WTC11 (cell line): Measurements from ENCODE around the gene MMS22L. TPM values are rescaled to one million over a fixed set of nuclear protein-coding genes. Genes with fewer than 3 reads are reported as not detected.
"Not testable (repeated sequence)": the region's sequence is repeated elsewhere in the genome, so short reads cannot be mapped to it uniquely, and the experiment has no call there.

ENCODE experiments used
- ATAC-seq: fragments of 200-7000 bp; cut with Tn5 transposase; 2 replicates; pipeline ENCODE4 v1.10.0; 2021; ENCODE audit warnings: mild to moderate bottlenecking, moderate library complexity
- CTCF ChIA-PET: fragments of 300-600 bp; sonication (Branson Sonifier 250); formaldehyde crosslinking; loops from one replicate; lab custom pipeline; 2021; ENCODE audit warnings: antibody characterized with exemption; lab: Charles Lee
- POLR2A ChIA-PET: fragments of 350-600 bp; sonication (Branson Sonifier 250); formaldehyde crosslinking; loops from one replicate; lab custom pipeline; 2021; ENCODE audit warnings: antibody characterized with exemption; lab: Charles Lee
- DNase-seq: peaks from one replicate; pipeline ENCODE4 v3.0.0; 2021; ENCODE audit warnings: low spot score
- H3K27ac Mint-ChIP-seq: 2 replicates; pipeline ENCODE4 v1.8.0; 2021; ENCODE audit warnings: mixed read lengths
- H3K27me3 Mint-ChIP-seq: 2 replicates; pipeline ENCODE4 v1.8.0; 2021; ENCODE audit warnings: low read depth, mild to moderate bottlenecking, moderate library complexity, mixed read lengths
- H3K36me3 Mint-ChIP-seq: 2 replicates; pipeline ENCODE4 v1.8.0; 2021; ENCODE audit warnings: mixed read lengths
- H3K4me1 Mint-ChIP-seq: 2 replicates; pipeline ENCODE4 v1.8.0; 2022; ENCODE audit warnings: mixed read lengths
- H3K4me3 Mint-ChIP-seq: 2 replicates; pipeline ENCODE4 v1.8.0; 2021; ENCODE audit warnings: mild to moderate bottlenecking, moderate library complexity, mixed read lengths
- H3K9me3 Mint-ChIP-seq: 2 replicates; pipeline ENCODE4 v1.8.0; 2021; ENCODE audit warnings: mixed read lengths
- AFF4 ChIP-seq: sonication (generic); formaldehyde crosslinking; IDR thresholded peaks from 2 replicates; pipeline ENCODE4 v1.8.1; 2023; ENCODE audit warnings: mild to moderate bottlenecking, missing genetic modification reagents, borderline replicate concordance
- ATF3 ChIP-seq: sonication (generic); formaldehyde crosslinking; conservative IDR thresholded peaks from 2 replicates; pipeline ENCODE4 v1.8.1; 2022; ENCODE audit warnings: mild to moderate bottlenecking, missing genetic modification reagents
- GRHL2 ChIP-seq: fragments of 250-450 bp; sonication (Bioruptor Pico); IDR thresholded peaks from 2 replicates; pipeline ENCODE4 v1.8.0; 2022; ENCODE audit warnings: mild to moderate bottlenecking, moderate library complexity; ENCODE audit not compliant: insufficient replicate concordance, severe bottlenecking
- IRF1 ChIP-seq: sonication (generic); formaldehyde crosslinking; IDR thresholded peaks from 2 replicates; pipeline ENCODE4 v1.8.0; 2023; ENCODE audit warnings: missing genetic modification reagents
- NR2C2 ChIP-seq: sonication (generic); formaldehyde crosslinking; IDR thresholded peaks from 2 replicates; pipeline ENCODE4 v1.8.0; 2022; ENCODE audit warnings: mild to moderate bottlenecking, missing genetic modification reagents
- NR3C1 ChIP-seq: sonication (generic); formaldehyde crosslinking; conservative IDR thresholded peaks from 2 replicates; pipeline ENCODE4 v1.8.1; 2023; ENCODE audit warnings: low read depth, mild to moderate bottlenecking, missing genetic modification reagents
- ZNF263 ChIP-seq: sonication (generic); formaldehyde crosslinking; IDR thresholded peaks from 2 replicates; pipeline ENCODE4 v1.8.1; 2022; ENCODE audit warnings: low read depth, mild to moderate bottlenecking, moderate library complexity, missing genetic modification reagents
- ZNF281 ChIP-seq: sonication (generic); formaldehyde crosslinking; IDR thresholded peaks from 2 replicates; pipeline ENCODE4 v1.8.0; 2023; ENCODE audit warnings: mild to moderate bottlenecking, missing genetic modification reagents
- ZNF317 ChIP-seq: sonication (generic); formaldehyde crosslinking; IDR thresholded peaks from 2 replicates; pipeline ENCODE4 v1.8.1; 2023; ENCODE audit warnings: low read depth, mild to moderate bottlenecking, moderate library complexity, missing genetic modification reagents, borderline replicate concordance
- total RNA-seq: library from RNA; stranded (reverse); gene quantifications from 3 replicates; pipeline ENCODE4 v1.2.3, GENCODE V29; 2021
- TF ChIP-seq, protein P1 (sequence below): sonication (generic); formaldehyde crosslinking; IDR thresholded peaks from 2 replicates; pipeline ENCODE4 v1.8.0; 2023; ENCODE audit warnings: missing genetic modification reagents, mild to moderate bottlenecking, borderline replicate concordance
- TF ChIP-seq, protein P2 (sequence below): sonication (generic); formaldehyde crosslinking; IDR thresholded peaks from 2 replicates; pipeline ENCODE4 v1.8.1; 2023; ENCODE audit warnings: mild to moderate bottlenecking, missing genetic modification reagents, moderate library complexity

Gene MMS22L
- total RNA-seq, 1 experiment from 2014 or later, result 39.7 TPM

DNA sequence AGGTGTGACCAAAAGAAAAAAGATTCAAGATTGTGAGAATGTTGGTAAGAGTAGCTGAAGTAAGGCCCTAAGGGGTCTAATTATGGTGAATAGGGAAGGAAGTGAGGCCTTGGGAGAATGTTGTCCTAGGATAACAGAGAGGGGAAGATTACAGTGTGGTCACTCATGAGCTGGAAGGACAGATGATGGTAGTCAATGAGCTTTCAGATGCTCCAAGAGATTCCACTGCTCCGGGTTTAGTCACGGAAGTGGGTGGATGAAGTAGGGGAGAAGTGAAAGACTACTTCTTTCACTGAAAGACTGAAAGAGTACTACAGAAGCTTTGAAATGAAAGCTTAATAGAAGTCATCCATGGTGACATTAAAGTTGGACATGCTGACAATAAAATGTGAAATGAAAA, 108.5 kb downstream of the MMS22L start (continued):
- TF ChIP-seq ZNF281 (CRISPR knock-in tag), result no peak
- TF ChIP-seq, protein P1, sequence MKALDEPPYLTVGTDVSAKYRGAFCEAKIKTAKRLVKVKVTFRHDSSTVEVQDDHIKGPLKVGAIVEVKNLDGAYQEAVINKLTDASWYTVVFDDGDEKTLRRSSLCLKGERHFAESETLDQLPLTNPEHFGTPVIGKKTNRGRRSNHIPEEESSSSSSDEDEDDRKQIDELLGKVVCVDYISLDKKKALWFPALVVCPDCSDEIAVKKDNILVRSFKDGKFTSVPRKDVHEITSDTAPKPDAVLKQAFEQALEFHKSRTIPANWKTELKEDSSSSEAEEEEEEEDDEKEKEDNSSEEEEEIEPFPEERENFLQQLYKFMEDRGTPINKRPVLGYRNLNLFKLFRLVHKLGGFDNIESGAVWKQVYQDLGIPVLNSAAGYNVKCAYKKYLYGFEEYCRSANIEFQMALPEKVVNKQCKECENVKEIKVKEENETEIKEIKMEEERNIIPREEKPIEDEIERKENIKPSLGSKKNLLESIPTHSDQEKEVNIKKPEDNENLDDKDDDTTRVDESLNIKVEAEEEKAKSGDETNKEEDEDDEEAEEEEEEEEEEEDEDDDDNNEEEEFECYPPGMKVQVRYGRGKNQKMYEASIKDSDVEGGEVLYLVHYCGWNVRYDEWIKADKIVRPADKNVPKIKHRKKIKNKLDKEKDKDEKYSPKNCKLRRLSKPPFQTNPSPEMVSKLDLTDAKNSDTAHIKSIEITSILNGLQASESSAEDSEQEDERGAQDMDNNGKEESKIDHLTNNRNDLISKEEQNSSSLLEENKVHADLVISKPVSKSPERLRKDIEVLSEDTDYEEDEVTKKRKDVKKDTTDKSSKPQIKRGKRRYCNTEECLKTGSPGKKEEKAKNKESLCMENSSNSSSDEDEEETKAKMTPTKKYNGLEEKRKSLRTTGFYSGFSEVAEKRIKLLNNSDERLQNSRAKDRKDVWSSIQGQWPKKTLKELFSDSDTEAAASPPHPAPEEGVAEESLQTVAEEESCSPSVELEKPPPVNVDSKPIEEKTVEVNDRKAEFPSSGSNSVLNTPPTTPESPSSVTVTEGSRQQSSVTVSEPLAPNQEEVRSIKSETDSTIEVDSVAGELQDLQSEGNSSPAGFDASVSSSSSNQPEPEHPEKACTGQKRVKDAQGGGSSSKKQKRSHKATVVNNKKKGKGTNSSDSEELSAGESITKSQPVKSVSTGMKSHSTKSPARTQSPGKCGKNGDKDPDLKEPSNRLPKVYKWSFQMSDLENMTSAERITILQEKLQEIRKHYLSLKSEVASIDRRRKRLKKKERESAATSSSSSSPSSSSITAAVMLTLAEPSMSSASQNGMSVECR (CRISPR knock-in tag), result no peak

- Mint-ChIP-seq H3K9me3 (peaks cover 45% of the 10 kb centered on the region), H3K4me1 (no peaks in the 10 kb centered on the region), H3K27ac (no peak overlapping the region), H3K27me3 (no peaks in the 10 kb centered on the region), H3K4me3 (no peak overlapping the region), H3K36me3 (peaks cover 64% of the 10 kb centered on the region)
- DNase-seq (no peak), ATAC-seq (no peak)
- TF ChIP-seq ZNF317 (CRISPR knock-in tag), result peak; percentile 95
- TF ChIP-seq, protein P1 (CRISPR knock-in tag), result no peak
- ChIA-PET POLR2A (no interaction called here), CTCF (no interaction called here)
Measured at GRCh38 chr6:97160280-97160679, 122.7 kb downstream of the MMS22L start.

- Mint-ChIP-seq H3K36me3 (peaks cover 60% of the 10 kb centered on the region), H3K9me3 (peaks cover 40% of the 10 kb centered on the region)
- POLR2A ChIA-PET, ATAC-seq, DNase-seq, H3K27ac Mint-ChIP-seq, H3K4me1 Mint-ChIP-seq, H3K4me3 Mint-ChIP-seq, H3K27me3 Mint-ChIP-seq, CTCF ChIA-PET: not testable (repeated sequence)
Measured at GRCh38 chr6:97155447-97155846, 127.6 kb downstream of the MMS22L start.

DNA sequence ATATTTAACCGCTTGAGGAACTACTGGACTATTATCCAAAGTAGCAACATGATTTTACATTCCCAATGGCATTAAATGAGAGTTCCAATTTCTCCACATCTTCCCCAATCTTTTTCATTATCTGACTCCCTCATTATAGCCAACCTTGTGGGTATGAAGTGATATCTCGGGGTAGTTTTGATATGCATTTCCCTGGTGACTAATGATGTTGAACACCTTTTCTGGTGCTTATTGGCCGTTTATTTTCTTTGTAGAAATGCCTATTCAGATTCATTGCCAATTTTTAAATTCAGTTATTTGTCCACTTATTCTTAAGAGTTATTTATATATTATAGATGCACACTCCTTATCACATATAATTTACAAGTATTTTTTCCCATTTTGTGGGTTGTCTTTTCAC, 129.0 kb downstream of the MMS22L start:
- Mint-ChIP-seq H3K27me3 (no peaks in the 10 kb centered on the region), H3K4me3 (no peak overlapping the region), H3K9me3 (peaks cover 37% of the 10 kb centered on the region), H3K27ac (no peak overlapping the region), H3K36me3 (peaks cover 55% of the 10 kb centered on the region), H3K4me1 (no peaks in the 10 kb centered on the region)
- ChIA-PET POLR2A (no interaction called here), CTCF (no interaction called here)
- ATAC-seq (no peak), DNase-seq (no peak)
- TF ChIP-seq AFF4 (CRISPR knock-in tag) (no peak), ZNF263 (no peak), NR3C1 (CRISPR knock-in tag) (no peak), IRF1 (CRISPR knock-in tag) (no peak), ATF3 (CRISPR knock-in tag) (no peak), GRHL2 (CRISPR knock-in tag) (no peak), NR2C2 (no peak)
- TF ChIP-seq, protein P2, sequence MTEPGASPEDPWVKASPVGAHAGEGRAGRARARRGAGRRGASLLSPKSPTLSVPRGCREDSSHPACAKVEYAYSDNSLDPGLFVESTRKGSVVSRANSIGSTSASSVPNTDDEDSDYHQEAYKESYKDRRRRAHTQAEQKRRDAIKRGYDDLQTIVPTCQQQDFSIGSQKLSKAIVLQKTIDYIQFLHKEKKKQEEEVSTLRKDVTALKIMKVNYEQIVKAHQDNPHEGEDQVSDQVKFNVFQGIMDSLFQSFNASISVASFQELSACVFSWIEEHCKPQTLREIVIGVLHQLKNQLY (CRISPR knock-in tag), result no peak
